HG03064 (cell line): ENCODE data around the gene XRCC3.

Experiments used
- ATAC-seq: cut with Tn5 transposase; IDR thresholded peaks from one replicate; pipeline ENCODE4 v1.9.1; 2021; ENCODE audit warnings: low read depth; ENCODE audit not compliant: unreplicated experiment

XRCC3 gene

GRCh38 chr14:103696466-103697071 lies 18.7 kb downstream of the XRCC3 start:
- no peak for ATAC-seq

DNA sequence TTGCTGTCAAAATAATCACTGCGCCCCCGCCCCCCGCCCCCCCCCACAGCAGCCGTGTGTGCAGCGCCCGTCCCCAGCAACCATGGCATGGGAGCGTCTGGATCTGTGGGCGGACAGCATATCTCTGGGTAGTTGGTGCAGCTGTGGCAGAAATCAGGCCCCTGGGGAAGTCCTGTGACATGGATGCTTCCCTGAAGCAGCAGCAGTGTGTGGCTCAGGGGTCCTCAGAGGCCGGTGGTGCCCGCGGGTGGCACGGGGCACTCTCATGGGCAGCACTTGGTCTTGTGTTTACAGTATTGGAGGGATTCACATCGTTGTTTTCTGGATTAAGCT lies 19.2 kb downstream of the XRCC3 start:
- ATAC-seq: no peak

DNA sequence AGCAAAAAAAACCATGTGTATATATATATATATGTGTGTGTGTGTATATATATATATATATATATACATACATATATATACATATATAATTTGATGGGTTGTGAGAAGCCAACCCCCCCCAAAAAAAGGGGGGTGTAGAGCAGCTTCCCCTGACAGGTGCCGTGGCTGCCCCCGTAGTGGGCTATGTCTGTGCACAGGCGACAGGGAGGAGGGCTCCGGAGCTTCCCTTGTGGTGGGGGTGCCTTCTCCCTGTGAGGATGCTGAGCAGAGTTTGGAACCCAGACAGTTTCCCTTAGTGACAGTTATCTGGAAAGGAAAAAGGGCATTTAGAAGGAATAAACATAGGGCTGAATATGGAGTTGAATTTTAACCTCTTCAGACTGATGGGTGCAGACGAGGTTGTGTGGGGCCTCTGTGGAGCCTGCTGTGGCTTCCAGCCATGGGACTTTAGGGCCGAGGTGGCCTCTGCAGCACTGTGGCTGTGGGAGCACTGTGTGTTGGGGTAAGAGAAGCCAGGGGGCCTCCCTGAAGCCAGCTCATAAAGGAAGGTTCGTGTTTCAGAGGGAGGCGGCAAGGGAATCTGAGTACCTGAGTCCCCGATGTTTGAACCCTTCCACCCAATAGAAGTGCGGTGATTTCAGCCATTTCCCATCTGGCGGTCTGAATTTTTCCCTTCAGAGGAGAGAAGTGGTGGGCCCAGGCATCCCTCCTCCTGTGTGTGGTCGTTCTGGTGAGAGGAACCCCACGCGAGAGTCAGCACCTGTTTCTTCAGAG lies 19.8 kb downstream of the XRCC3 start:
- ATAC-seq: no peak

- no peak for ATAC-seq
Measured at GRCh38 chr14:103694572-103695026, 20.7 kb downstream of the XRCC3 start.

- no peak for ATAC-seq
Measured at GRCh38 chr14:103693515-103693914, 21.7 kb downstream of the XRCC3 start.

- no peak for ATAC-seq
Measured at GRCh38 chr14:103692871-103693270, 22.4 kb downstream of the XRCC3 start.

DNA sequence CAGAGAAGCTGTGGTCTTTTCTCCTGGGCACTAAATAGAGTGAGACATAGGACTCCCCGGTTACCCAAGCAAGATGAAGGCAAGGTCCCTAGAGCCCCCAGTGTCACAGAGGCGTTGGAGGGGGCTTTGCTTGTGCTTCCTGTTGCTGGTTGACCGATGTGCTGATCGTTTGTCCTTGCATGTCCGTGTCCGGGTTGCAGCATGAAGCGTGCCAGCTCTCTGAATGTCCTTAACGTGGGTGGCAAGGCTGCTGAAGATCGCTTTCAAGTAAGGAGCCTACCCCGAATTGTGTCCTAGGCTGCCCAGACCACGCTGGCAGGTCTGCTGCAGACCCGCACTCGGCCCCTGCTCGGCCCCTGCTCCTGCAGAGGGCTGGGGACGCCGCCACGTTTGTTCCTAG lies 23.1 kb downstream of the XRCC3 start:
- ATAC-seq: peak; percentile 20

DNA sequence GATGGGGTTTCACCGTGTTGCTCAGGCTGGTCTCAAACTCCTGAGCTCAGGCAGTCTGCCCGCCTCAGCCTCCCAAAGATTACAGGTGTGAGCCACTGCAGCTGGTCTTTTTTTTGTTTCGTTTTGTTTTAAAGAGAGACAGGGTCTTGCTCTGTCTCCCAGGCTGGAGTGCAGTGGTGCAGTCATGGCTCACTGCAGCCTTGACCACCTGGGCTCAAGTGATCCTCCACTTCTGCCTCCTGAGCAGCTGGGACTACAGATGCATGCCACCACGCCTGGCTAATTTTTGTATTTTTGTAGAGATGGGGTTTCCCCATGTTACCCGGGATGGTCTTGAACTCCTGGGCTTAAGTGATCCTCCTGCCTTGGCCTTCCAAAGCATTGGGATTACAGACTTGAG lies 23.6 kb downstream of the XRCC3 start:
- ATAC-seq: peak; percentile 64

GRCh38 chr14:103690332-103690731 lies 24.9 kb downstream of the XRCC3 start:
- ATAC-seq: no peak

GRCh38 chr14:103688906-103689902 lies 26.0 kb downstream of the XRCC3 start:
- ATAC-seq: no peak

DNA sequence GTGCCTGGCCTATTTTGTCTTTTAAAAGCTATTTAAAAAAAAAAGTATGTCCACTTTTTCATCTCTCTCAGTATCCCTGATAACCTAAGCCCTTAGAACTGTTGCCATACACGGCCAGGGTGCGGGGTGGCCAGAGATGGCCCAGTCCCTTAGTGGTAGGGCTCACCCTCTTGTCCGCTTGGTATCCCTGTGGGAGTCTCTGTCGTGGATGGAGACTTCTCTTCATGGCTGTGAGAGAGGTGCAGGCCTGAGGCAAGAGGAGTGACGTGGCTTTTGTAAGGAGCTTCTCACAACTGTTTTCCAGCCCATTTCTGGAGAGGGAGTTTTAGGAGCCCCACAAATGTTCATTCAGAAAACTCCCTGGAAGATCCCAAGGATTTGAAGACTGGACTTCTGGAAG lies 26.8 kb downstream of the XRCC3 start:
- no peak for ATAC-seq

DNA sequence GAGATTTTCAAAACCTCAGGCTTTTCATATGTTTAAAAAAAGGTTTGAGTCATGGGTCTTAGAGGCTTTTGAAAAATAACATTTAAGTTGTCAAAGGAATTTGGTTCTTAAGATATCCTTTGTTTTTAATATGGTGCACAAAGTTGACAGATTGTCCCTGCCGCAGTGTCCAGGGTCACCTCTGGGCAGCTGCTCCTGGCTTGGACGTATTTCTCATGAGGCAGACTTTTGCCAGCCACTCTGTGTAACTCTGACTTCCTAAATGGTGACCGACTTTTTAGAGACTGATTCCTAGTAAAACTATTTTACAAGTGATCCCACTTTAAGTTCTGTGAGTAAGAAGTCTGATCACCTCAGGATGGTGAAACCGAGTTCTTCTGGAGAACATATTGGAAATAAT lies 27.5 kb downstream of the XRCC3 start:
- ATAC-seq: no peak

DNA sequence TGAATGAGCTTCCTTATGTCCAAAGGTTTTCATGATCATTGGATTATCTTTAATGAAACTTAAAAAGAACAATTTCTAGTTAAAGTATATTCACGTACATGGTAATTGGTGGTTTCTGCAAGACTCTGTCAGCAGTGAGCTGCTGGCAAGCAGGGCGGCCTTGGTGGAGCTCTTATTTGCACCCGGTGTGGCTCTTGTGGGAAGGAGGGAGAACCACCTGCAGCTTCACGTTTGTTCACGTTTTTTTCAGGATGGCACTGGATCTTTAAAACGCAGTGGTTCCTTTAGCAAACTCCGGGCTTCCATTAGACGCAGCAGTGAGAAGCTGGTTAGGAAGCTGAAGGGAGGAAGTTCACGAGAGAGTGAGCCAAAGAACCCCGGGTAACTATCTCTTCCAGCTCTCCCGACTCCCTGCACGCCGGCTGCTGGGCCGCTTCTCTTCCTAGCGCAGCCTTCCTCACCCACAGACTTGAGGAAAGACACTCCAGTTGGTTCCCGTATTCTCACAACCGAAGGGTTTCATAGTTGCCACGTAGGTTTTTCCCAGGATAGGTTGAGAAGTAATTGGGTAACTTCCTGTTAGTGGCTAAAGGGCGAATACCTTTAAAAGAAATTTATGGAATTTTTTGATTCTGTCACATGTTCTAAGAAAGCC lies 28.3 kb downstream of the XRCC3 start:
- ATAC-seq: no peak

GRCh38 chr14:103685276-103686211 lies 29.7 kb downstream of the XRCC3 start:
- ATAC-seq: no peak

- ATAC-seq: no peak
Measured at GRCh38 chr14:103684871-103685270, 30.4 kb downstream of the XRCC3 start.

DNA sequence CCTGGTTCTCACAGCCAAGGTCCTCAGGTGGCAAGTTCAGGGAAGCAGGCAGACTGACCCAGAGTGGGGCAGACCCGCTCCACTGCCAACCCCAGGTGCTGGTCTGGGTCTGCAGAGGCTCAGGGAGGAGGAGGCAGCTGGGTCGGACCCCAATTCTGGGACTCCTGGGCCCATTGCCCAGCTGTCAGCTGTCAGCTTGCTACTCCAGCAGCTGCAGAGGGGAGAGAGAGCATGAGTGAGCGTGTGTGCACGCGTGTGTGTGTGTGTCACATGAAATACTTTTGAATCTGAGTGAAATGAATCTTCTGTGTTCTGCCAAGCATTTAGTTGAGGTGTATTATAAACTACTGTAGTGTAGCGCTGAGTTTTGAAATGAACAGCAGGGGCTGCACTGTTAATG lies 30.8 kb downstream of the XRCC3 start:
- ATAC-seq: no peak

- ATAC-seq: no peak
Measured at GRCh38 chr14:103683139-103683538, 32.1 kb downstream of the XRCC3 start.

GRCh38 chr14:103680491-103681231 lies 34.6 kb downstream of the XRCC3 start:
- no peak for ATAC-seq

- ATAC-seq: peak; percentile 65
Measured at GRCh38 chr14:103679351-103679750, 35.9 kb downstream of the XRCC3 start.
